Psoas muscle (tissue), 8 donors: ENCODE data around the gene SMTN. TPM values are rescaled to one million over a fixed set of nuclear protein-coding genes. Genes with fewer than 3 reads are reported as not detected.

Experiments
- ATAC-seq, 4 donors: fragments of 200-7000 bp; cut with Tn5 transposase; one replicate each; pipeline ENCODE4 v1.9.1; 2020; ENCODE audit warnings: moderate library complexity in 3 of 4, mild to moderate bottlenecking in 2 of 4
- DNase-seq, 2 donors: peaks; one replicate each; pipeline ENCODE4 v3.0.0-alpha.2; 2020
- H3K27ac ChIP-seq: fragments of 200-600 bp; one replicate; pipeline ENCODE4 v1.8.0; 2022
- H3K27me3 ChIP-seq, 3 donors: fragments of 200-600 bp in 1 of 3; one replicate each; pipeline versions ENCODE4 v1.6.1 to v1.8.0; 2013 to 2022; ENCODE audit warnings: low read length in 2 of 3, mild to moderate bottlenecking in 2 of 3, moderate library complexity in 1 of 3; ENCODE audit not compliant: insufficient read depth in 3 of 3
- H3K36me3 ChIP-seq, 2 donors: fragments of 200-600 bp in 1 of 2; one replicate each; pipeline versions ENCODE4 v1.6.1 to v1.8.0; 2013 to 2022; ENCODE audit warnings: low read depth in 1 of 2, mild to moderate bottlenecking in 1 of 2, moderate library complexity in 1 of 2; ENCODE audit not compliant: insufficient read depth in 1 of 2
- H3K4me1 ChIP-seq: fragments of 200-600 bp; one replicate; pipeline ENCODE4 v1.8.0; 2022
- H3K4me3 ChIP-seq: fragments of 200-600 bp; one replicate; pipeline ENCODE4 v1.8.0; 2022; ENCODE audit warnings: mild to moderate bottlenecking
- H3K9me3 ChIP-seq: fragments of 200-600 bp; one replicate; pipeline ENCODE4 v1.8.0; 2022
- WGBS, 3 donors: extraction: QIAGEN DNeasy Blood & Tissue Kit; methylation state at CpG; one replicate each; pipeline versions ENCODE4 v1.1.6 to v1.1.7; 2013; 5-methylcytosine and 5-hydroxymethylcytosine counted together
- intact Hi-C, 2 donors: fragments of 100-400 bp; cut with DNase I; formaldehyde crosslinking; loops; one replicate each; pipeline versions ENCODE4 v1.11.0 to v1.14.2; 2022
- polyA plus RNA-seq, 3 donors: library from polyadenylated mRNA; stranded (reverse); fragments of 200-250 nt; gene quantifications; one replicate each; pipeline ENCODE4 v1.2.3, GENCODE V29; 2013
- total RNA-seq, 4 donors: library from RNA; stranded (reverse); fragmentation: NEBNext Ultra II Directional in 2 of 4; extraction: Animal tissue kit (Norgen Biotek cat#: 25700) in 2 of 4; gene quantifications; one replicate each; pipeline versions ENCODE4 v1.2.1 to v1.2.4, GENCODE V29; 2021 to 2023
- TF ChIP-seq, protein P1 (sequence below): fragments of 200-600 bp; IDR thresholded peaks from one replicate; pipeline ENCODE4 v1.8.0; 2022; ENCODE audit warnings: antibody characterized with exemption
- donor health status: healthy with polysubstance abuse.
- donor health status: DM: no; HTN: no; CAD: no; lungs with moderate emphysema.
- donor health status: Bipolar disorder and iron deficiency.
- donor health status: healthy.
- donor health status: DM: yes; HTN: yes; CAD: no.
- donor health status: DM: no; HTN: no; CAD: no.
- donor health status: DM: no; HTN: no; CAD: no.
- donor health status: DM: yes; HTN: yes; CAD: no.

SMTN gene
- total and polyA plus RNA-seq, 7 donors, result 23.0 to 79.3 (median 43.4) TPM

DNA sequence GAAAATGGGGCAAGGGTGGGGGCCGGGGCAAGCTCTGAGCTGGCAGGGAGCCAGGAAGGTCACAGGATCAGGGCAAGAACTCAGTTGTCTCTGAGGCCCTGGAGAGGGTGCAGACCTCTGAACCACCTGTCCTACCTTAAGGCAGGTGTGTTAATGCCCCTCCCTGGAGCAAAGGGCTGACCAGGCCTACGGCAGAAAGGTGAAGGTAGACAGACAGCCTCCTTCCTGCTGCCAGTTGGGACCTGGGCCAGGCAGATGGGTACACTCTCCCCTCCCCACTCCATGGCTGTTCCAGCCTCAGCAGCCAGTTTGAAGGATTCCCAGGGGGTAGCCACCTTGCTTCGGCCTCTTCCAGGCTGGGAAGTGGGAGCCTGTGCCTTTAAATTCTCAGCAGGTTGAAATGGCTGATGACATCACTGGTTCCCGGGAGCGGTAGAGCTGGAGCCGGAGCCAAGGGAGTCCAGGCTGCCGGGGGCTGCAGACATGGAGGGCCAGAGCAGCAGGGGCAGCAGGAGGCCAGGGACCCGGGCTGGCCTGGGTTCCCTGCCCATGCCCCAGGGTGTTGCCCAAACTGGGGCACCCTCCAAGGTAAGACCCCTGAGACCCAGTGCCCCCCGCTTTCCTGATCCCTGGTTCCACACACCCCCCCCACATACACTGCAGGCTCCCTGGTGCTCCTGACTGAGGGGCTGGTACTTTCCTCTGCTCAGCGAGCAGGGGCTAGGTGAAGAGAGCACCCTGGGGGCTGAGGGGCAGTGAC, 41.6 kb downstream of the SMTN start, which contains the start of gene INPP5J:
INPP5J (plus strand) TSS at position 435 of the 760 bp plus-strand sequence; CDS start at position 484, 49 bp downstream.
- H3K36me3 ChIP-seq, result no peaks in the 10 kb centered on the region
- WGBS, 3 donors, result 11 to 19% (median 17%) methylated on average over 10 of the region's 10 CpGs
- ATAC-seq (peak; percentile 66 to 83 (median 69)), DNase-seq (peak in 1 of 2 donors; percentile 40)
- TF ChIP-seq, protein P1, sequence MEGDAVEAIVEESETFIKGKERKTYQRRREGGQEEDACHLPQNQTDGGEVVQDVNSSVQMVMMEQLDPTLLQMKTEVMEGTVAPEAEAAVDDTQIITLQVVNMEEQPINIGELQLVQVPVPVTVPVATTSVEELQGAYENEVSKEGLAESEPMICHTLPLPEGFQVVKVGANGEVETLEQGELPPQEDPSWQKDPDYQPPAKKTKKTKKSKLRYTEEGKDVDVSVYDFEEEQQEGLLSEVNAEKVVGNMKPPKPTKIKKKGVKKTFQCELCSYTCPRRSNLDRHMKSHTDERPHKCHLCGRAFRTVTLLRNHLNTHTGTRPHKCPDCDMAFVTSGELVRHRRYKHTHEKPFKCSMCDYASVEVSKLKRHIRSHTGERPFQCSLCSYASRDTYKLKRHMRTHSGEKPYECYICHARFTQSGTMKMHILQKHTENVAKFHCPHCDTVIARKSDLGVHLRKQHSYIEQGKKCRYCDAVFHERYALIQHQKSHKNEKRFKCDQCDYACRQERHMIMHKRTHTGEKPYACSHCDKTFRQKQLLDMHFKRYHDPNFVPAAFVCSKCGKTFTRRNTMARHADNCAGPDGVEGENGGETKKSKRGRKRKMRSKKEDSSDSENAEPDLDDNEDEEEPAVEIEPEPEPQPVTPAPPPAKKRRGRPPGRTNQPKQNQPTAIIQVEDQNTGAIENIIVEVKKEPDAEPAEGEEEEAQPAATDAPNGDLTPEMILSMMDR, result no peak
- H3K4me3 ChIP-seq, result peak within 1 kb of the TSS; percentile 63
- peaks cover 24% of the 10 kb centered on the region for H3K4me1 ChIP-seq
- peak within 1 kb of the TSS; percentile 50 for H3K27ac ChIP-seq
- intact Hi-C loops, result no loop called here
- H3K9me3 ChIP-seq, result no peaks in the 10 kb centered on the region
- H3K27me3 ChIP-seq, result no peaks in the 10 kb centered on the region

DNA sequence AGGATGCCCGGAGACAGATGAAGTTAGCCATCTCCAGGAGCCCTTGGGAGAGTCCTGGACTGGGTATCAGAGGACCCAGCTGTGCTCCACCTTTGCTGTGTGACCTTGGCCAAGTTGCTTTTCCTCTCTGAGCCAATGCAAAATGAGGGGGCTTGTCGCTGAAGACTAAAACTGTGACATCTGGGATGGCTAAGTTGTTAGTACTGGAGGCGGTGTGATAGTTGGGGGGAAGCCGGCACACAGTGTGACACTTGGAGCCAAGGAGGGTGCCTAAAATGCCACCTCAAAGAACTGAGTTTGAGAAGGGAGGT, 42.1 kb downstream of the SMTN start:
- WGBS, 3 donors, result 59 to 79% (median 73%) methylated on average over 4 of the region's 4 CpGs
- Histone ChIP-seq H3K36me3 (no peaks in the 10 kb centered on the region), H3K9me3 (no peaks in the 10 kb centered on the region), H3K4me1 (peaks cover 24% of the 10 kb centered on the region), H3K27ac (peak overlapping the region; percentile 50), H3K27me3 (no peaks in the 10 kb centered on the region), H3K4me3 (peak overlapping the region; percentile 63)
- ATAC-seq, result peak in 1 of 4 donors; percentile 1
- TF ChIP-seq, protein P1, result no peak
- intact Hi-C loops, result no loop called here
- peak in 1 of 2 donors; percentile 12 for DNase-seq

DNA sequence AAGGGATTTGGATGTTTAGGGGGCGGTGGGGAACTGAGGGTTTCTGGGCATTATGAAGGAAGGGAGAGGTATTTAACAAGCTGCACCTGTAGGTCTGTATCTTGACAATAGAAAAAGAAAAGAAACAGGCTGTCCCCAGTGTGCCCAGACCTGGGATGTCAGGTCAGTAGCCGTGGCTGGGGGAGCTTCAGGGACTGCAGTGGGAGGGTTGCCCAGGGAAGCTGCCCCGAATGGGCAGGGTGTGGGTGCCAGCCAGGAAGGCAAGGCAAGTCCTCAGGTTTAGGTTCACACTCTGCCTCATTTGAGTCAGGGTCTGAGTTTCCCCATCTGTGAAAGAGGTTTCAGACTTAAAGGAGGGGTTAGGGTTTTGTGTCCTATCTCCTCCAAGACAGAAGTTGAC, 43.2 kb downstream of the SMTN start:
- H3K4me3 ChIP-seq, result no peak overlapping the region
- ATAC-seq (no peak), DNase-seq (no peak)
- TF ChIP-seq, protein P1, result no peak
- H3K9me3 ChIP-seq, result no peaks in the 10 kb centered on the region
- intact Hi-C loops, result no loop called here
- no peaks in the 10 kb centered on the region for H3K27me3 ChIP-seq
- no peak overlapping the region for H3K27ac ChIP-seq
- peaks cover 13% of the 10 kb centered on the region for H3K4me1 ChIP-seq
- WGBS, 3 donors, result 57 to 87% (median 58%) methylated on average over 3 of the region's 3 CpGs
- H3K36me3 ChIP-seq, result no peaks in the 10 kb centered on the region

DNA sequence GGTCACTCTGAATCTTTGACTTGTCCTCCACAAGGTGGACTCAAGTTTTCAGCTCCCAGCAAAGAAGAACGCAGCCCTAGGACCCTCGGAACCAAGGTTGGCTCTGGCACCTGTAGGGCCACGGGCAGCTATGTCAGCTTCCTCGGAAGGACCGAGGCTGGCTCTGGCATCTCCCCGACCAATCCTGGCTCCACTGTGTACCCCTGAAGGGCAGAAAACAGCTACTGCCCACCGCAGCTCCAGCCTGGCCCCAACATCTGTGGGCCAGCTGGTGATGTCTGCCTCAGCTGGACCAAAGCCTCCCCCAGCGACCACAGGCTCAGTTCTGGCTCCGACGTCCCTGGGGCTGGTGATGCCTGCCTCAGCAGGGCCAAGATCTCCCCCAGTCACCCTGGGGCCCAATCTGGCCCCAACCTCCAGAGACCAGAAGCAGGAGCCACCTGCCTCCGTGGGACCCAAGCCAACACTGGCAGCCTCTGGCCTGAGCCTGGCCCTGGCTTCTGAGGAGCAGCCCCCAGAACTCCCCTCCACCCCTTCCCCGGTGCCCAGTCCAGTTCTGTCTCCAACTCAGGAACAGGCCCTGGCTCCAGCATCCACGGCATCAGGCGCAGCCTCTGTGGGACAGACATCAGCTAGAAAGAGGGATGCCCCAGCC, 43.8 kb downstream of the SMTN start:
- TF ChIP-seq, protein P1, result no peak
- DNase-seq (peak in 1 of 2 donors; percentile 42), ATAC-seq (no peak)
- intact Hi-C loops, result no loop called here
- Histone ChIP-seq H3K27ac (no peak overlapping the region), H3K9me3 (no peaks in the 10 kb centered on the region), H3K4me1 (peaks cover 10% of the 10 kb centered on the region), H3K36me3 (no peaks in the 10 kb centered on the region), H3K4me3 (no peak overlapping the region), H3K27me3 (no peaks in the 10 kb centered on the region)
- WGBS, 3 donors, result 61 to 67% (median 63%) methylated on average over 14 of the region's 14 CpGs
